Stimulated activated CD4-positive, alpha-beta T cell treated with anti-CD3 and anti-CD28 coated beads, Interleukin-12 subunit alpha, Interleukin-12 subunit beta, amount 100 ng/mL, for 48 hours (primary cell): Measurements from ENCODE around the gene ZBED1.
"Not testable (repeated sequence)": the region's sequence is repeated elsewhere in the genome, so short reads cannot be mapped to it uniquely, and the experiment has no call there.

Source experiments
- DNase-seq, 3 donors: peaks; one replicate each; pipeline ENCODE4 v3.0.0-alpha.2; 2020; ENCODE audit warnings: low read depth in 2 of 3, low spot score in 1 of 3

Gene ZBED1

DNA sequence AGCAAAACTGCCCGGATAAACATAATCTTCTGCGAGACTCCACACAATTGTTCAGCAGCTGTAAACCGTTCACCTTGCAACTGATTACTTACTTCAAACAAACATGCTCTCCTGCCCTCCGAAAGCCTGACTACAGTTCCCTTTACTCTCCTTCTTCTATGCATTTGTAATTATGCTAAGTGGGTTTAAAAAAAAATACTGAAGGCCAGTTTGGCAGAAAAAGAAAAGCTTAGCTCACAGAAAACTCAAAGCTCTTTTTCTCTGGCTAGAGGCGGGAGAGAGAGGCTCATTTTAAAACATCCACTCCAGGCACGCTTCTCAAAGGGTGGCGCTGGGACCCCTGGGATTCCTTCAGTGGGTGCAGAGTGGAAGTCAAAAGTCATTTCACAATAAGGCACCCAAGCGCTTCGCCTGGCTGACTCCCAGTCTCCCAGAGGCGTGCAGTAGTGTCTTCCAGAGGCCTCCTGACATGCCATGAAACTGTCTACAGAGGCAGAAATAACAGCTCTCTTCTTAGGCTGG, 1.9 kb downstream of the ZBED1 start:
- DNase-seq: no peak

DNA sequence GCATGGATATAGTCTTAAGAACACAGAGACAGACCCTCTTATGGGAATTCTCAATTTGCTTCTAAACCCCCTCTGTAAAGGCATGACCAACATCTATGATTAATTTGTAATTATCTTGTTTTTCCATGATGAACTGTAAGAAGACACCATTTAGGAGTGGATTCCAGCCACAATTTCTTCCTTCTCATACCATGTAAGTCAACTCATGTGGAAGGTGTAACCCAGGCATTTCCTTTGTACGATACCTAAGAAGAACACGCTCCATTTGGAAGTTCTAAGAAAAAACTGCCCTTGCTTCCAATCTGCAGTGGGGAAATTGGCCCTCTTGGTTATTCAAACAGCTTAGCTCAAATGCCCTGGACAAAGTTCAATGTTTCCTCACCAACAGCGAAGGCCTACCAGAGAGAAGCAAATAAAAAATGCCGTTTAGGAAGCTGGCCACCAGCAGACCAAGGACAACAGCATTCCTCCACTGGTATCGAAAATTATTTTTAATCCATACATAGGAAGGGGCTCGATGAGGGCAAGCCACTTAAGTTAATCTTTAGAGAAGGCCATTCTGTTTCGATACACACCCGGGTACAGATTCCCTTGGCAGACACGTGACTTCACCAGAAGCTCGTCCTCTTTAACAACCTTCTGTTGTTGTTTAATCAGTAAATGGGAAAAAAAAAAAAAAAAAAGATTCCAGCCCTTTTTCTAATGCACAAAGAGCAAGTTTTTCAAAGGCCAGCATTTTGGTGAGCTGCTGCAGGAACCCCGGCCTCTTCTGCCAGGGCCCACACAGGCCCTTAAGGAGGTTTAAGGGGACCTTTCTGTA, 2.6 kb downstream of the ZBED1 start:
- DNase-seq: no peak

DNA sequence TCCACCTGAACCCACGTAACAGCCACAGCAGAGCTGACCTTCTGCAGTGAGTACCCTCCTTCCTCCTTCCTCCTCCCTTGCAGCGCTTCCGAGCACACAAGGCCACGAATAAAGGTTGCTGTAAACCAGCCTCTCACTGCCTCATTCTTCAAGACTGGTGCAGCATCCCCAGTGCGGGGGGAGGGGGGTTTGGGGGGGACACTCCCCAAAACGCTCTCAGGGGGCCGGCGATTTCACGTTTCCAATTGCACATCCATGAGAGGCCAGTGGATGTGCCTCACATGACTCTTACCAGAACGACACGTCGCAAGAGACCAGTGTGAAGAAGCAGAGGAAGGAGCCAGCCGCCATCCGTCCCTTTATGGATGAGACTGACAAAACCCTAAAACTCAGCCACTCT, 5.2 kb downstream of the ZBED1 start:
- no peak for DNase-seq

DNA sequence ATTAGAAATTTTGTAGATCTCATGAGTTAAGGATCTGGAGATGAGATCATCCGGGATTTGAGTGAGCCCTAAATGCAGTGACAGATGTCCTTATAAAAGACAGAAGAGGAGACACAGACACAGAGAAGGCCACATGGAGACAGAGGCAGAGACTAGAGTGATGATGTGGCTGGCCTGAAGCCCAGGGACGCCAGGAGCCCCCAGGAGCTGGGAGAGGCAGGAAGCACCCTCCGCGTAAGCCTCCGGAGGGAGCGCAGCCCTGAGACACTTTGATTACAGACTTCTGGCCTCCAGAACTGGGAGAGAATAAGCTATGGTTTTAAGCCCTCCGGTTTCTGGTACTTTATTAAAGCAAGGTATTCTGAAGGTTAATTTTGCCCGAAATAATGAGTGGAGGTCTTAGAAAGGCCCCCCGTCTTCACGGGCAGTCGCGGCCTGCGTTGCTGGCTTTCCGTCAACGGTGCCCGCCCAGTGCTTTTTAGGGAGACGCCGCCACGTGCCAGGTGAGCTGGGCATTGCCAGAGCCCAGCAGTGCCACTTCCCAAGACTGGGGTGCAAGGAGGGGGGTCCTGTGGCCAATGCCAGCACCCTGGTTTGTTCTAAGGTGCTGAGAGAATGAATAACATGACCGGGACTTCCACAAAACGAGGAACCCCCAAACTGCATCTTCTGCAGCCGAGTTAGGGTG, 8.1 kb downstream of the ZBED1 start:
- no peak for DNase-seq

DNA sequence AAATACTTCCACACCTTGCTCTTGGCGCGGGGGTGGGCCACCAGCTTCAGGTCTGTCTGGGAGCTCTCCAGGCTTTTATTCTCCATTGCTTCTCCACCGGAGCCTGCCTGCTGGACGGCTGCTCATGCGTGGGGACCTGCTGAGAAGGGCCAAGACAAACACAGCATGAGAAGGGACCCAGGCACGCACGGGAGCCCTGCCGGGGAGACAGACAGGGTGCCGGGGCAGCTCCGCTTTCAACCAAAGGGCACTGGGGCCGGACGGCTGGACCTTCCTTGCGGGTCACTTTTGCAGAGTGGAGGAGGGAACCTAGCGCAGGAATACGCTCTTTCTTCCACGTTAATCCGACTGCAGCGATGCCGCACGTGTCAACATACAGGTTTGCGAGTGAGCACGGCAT, 10.1 kb downstream of the ZBED1 start:
- no peak for DNase-seq

DNA sequence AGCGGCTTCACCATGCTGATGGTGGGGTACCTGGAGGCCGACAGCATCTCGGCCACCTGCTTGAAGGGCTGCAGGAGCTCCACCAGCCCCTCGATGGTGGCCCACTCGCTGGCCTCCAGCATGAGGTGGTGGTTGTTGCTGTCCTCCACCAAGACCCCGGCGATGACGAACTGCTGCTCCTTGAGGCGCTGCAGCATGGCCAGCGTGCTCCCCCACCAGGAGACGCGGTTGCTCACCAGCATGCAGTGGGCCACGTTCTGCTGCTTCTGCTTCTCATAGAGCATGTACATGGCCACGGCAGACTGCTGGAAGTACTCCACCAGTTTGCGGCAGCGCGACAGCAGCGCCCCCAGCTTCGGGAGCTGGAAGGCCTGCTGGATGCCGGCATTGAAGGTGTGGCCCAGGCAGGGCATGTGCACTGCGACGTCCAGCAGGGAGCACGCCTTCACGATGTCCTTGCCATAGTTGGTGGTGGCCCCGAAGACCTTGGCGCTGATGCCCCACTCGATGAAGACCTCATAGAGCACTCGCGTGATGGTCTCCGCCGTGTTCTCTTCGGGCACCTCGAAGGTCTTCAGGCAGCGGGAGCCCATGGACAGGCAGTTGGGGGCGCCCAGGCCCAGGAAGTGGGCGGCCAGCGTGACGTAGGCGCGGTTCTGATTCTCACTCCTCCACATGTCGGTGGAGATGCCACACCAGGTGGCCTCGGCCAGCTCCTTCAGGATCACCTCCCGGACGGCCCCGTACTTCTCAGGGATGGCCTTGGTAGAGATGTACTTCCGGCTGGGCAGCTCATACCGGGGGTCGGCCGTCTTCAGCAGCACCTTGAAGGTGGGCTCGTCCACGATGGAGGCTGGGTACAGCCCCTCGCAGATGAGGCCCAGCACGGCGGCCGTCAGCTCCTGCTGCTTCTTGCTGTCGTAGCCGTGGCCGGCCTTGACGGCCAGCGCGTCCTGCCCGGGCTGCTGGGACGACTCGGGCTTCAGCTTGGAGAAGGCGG, 11.0 kb downstream of the ZBED1 start:
- no peak for DNase-seq

DNA sequence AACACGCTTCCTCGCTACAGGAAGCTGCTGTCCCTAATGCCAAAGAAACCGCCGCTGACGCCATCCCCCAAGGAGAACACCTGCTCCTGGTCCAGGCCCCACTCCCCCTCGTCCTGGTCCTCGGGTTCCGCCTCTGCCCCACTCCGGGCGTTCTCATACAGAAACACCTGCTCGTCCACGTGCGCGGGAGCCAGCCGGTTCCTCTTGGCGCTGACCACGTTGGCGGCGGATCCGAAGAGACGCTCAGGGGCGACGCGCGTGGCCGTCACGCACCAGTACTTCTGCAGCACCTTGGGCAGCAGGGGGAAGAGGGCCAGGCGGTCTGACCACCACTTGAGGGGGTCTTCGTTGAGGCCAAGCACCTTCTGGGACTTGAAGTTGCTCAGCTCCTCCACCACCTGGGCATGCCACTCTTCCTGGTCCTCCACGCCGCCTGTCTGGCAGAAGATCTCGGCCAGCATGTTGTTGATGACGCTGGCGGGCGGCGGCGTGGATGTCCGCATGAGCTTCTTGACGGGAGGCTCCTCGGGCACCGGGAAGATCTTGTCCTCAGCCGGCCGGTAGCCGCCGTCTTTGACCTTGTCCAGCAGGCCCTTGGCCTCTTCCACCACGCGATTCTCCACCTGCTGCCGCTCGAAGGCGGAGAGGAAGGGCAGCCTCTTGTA, 12.0 kb downstream of the ZBED1 start:
- DNase-seq: no peak

DNA sequence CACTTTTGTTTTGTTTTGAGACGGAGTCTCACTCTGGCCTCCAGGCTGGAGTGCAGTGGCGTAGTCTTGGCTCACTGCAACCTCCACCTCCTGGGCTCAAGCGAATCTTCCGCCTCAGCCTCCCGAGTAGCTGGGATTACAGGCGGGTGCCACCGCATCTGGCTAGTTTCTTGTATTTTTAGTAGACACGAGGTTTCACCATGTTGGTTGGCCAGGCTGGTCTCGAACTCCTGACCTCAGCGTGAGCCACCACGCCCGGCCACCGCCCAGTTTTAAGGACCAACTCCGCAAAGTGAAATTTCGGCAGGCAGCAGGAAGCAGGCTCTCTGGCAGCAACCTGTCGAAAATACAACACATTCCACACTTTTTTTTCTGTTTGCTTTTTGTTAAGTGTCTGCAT, 13.4 kb downstream of the ZBED1 start:
- no peak for DNase-seq

DNA sequence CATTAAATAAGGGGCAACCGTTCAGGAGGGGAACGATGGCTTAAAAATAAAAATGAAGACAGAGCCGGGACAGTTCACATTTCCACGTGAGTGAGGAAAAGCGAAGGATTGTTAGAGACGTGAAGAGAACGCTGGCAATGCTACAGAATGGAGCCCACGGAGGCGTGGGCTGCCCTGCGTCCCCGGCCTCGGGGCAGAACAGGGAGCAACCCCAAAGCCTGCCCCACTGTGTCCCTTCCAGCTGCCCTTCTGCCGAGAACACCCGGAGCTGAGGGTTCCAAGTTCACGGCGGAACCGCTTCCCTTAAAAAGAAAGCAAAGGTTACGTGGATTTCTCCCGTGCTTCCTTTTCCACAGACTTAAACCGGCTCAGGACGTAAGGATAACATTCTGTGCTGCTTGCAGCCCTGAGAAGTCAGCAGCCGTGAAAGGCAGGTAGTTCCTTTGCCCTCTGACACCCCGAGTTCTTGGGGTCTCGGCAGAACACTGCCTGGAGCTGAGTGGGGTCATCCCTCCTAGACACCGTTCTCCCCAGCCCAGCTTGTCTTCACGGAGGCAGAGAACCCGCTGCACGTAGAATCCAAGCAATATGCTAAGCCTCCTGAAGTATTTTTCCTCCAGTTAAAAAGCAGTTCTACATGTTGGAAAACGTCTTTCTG, 14.2 kb downstream of the ZBED1 start:
- DNase-seq: no peak

DNA sequence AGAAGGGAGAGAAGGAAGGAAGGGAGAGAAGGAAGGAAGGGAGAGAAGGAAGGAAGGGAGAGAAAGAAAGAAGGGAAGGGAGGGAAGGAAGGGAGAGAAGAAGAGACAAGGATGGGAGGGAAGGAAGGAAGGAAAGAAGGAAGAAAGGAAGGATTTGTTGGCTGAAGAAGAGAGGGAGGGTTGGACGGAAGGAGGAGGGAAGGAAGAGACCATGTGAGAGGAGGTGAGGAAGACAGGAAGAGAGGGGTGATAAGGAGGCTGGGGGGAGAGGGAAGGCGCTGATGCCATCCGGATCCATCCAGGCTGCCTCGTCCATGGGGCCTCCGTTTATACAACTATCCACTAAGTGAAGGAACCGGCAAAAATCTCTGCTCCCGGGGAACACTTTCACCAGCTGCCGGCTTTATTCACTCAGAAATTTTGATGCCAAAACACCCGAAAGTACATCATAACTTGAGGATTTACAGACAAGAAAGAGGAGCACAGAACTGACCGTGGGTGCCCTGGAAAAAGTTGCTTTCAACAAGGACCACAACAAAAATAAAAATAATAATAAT, 14.9 kb downstream of the ZBED1 start:
- no peak for DNase-seq

DNA sequence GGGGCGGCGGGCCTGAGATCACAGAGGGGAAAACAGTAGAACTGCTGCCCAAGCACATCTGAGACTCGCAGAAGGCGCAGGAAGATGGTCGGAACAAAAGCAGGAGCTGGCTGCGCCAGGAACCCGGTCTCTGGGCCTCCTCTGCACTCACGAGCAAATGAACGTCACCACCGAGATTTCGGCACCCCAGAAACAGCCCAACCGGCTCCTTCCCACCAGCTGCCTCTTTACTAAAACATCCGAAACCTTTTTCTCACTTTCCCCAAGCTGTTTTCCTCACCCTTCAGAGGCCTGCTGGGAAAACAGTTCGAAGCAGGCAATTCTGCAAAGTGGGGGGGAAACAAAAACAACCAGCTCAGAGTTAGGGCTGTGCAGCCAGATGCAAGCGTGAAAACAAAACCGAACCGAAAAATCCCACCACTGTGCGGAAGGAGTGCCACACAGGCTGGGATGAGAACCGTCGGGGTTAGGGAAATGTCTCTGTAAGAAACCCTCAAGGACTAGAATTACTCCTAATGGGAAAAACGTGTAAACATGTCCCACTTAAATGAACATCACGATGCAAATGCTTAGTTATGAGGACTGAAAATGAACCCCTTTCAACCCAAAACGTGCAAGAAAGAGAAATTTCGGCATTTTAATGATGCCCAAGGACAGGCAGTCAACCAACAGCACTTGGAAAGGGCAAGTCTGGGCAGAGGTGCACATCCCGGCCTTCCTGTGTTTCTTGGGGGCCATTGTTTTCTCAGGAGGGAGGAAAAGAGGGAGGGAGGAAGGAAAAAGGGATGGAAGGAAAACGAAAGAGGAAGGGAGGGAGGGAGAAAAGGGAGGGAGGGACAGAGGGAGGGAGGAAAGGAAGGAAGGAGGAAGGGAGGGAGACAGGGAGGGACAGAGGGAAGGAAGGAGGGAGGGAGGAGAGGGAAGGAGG, 15.8 kb downstream of the ZBED1 start:
- DNase-seq: no peak

DNA sequence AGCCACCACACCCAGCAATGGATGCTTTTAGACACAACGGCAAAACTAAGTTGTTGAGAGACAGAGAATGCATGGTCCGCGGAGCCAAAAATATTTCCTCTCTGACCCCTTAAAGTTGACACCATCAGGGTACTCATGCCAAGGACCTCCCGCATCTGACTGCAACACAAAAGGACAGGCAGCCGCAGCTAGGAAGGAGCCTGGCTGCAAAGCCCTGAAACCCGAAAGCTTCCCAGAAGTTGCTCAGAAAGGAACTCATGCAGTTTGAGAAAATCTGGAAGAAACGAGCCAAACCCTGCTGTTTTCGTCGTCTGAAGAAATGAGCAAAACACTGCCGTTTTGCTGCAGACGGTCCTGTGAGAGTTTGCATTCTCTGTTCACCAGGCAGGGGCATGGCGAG, 16.5 kb downstream of the ZBED1 start:
- no peak for DNase-seq

DNA sequence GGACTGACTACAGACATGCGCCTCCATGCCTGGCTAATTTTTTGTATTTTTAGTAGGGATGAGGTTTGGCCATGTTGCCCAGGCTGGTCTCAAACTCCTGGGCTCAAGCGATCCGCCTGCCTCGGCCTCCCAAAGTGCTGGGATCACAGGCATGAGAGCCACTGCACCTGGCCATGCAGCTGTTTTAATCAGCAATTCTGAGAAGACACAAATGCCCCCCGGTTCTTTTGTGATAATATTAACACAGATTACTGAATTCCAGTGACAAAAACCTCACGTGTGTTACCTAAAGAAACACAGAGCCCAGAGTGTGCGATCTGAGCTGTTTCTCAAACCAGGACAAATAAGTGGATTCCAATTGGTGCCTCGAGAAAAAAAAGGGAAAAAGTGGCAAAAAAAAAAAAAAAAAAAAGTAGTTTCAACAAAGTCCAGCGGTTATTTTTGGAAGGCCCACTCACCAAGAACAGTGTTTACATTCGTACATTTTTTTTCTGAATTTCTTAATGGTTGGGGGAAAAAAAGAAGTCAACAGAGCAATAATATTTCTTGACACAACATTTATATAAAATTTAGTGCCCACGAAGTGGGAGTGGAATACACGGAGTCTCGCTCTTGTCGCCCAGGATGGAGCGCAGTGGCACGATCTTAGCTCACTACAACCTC, 17.2 kb downstream of the ZBED1 start:
- no peak for DNase-seq

DNA sequence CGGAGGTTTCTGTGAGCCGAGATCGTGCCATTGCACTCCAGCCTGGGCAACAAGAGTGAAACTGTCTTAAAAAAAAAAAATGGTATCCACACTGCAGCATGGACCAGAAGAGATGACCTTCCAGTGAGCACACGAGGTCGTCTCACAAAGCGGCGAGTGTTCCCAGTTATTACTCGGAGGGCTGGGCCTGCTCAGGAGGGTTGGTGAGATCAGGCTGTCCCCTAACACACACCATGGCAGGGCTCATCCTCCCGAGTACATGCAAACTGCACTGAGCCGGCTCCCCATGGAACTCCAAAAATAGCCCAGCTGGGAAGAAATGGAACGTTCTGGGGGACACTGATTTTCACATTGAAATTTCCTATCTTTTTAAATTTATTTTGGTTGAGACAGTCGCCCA, 19.2 kb downstream of the ZBED1 start:
- DNase-seq: not testable (repeated sequence)

DNA sequence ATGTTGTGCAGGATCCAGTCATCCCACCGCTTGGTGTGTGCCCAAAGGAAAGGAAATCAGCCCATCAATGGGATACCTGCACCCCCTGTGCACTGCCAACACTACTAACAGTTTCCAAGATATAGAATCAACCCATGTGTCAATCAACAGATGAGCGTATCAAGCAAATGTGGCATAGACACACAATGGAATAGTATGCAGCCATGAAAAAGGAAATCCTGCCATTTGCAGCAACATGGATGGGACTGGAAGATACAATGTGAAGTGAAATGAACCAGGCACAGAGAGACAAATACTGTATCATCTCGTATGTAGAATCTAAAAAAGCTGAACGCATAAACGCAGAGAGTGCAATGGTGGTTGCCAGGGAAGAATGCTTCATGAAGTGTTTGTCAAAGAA, 20.8 kb downstream of the ZBED1 start:
- DNase-seq: not testable (repeated sequence)

DNA sequence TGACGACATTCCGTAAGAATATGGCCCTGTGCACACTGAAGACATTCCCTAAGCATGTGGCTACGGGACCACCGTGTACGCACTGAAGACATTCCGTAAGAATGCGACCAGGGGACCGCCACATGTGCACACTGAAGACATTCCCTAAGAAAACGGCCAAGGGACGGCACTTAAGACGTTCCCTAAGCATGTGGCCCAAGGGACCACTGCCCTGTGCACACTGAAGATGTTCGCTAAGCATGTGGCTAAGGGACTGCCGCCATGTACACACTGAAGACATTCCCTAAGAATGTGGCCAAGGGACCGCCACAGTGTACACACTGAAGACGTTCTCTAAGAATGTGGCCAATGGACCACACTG, 21.4 kb downstream of the ZBED1 start:
- DNase-seq: no peak

DNA sequence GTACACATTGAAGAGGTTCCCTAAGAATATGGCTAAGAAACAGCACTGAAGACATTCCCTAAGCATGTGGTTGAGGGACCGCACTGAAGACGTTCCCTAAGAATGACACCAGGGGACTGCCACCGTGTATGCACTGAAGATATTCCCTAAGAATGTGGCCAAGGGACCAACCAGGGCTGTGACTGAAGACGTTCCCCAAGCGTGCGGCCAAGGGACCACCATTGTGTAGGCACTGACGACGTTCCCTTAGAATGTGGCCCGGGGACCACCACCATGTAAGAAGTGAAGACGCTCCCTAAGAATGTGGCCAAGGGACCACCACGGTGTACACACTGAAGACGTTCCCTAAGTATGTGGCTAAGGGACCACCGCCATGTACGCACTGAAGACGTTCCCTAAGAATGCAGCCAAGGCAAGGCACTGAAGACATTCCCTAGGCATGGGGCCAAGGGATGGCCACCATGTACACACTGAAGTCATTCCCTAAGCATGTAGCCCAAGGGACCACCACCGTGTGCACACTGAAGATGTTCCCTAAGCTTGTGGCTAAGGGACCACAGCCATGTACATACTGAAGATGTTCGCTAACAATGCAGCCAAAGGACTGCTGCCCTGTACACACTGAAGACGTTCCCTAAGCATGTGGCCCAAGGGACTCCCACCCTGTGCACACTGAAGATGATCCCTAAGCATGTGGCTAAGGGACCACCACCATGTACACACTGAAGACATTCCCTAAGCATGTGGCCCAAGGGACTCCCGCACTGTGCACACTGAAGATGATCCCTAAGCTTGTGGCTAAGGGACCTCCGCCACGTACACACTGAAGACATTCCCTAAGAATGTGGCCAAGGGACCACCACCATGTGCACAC, 22.0 kb downstream of the ZBED1 start:
- no peak for DNase-seq
